T-helper 17 cell (primary cell): Measurements from ENCODE around the gene RAB27A. TPM values are rescaled to one million over a fixed set of nuclear protein-coding genes. Genes with fewer than 3 reads are reported as not detected.
"Not testable (repeated sequence)": the region's sequence is repeated elsewhere in the genome, so short reads cannot be mapped to it uniquely, and the experiment has no call there.

Experiments used
- ATAC-seq: fragments of 150-1000 bp; cut with Tn5 transposase; 2 replicates; pipeline ENCODE4 v1.10.0; 2021; ENCODE audit warnings: mild to moderate bottlenecking, moderate library complexity
- DNase-seq, 3 donors: peaks; one replicate each; pipeline versions ENCODE4 v3.0.0 to v3.0.0-alpha.2; 2020 to 2021
- H3K9me3 ChIP-seq: one replicate; pipeline ENCODE4 v1.7.0; 2013; ENCODE audit warnings: low read length, mild to moderate bottlenecking; ENCODE audit not compliant: control insufficient read depth, poor library complexity, severe bottlenecking
- H3K27ac Mint-ChIP-seq: one replicate; pipeline ENCODE4 v1.8.0; 2022; ENCODE audit warnings: mild to moderate bottlenecking, moderate library complexity, mixed read lengths
- H3K27me3 Mint-ChIP-seq: one replicate; pipeline ENCODE4 v1.8.0; 2022; ENCODE audit warnings: mixed read lengths
- H3K36me3 Mint-ChIP-seq: one replicate; pipeline ENCODE4 v1.8.0; 2022; ENCODE audit warnings: low read depth, mixed read lengths
- H3K4me1 Mint-ChIP-seq: one replicate; pipeline ENCODE4 v1.8.0; 2022; ENCODE audit warnings: mild to moderate bottlenecking, mixed read lengths
- H3K4me3 Mint-ChIP-seq: one replicate; pipeline ENCODE4 v1.8.0; 2022; ENCODE audit warnings: mild to moderate bottlenecking, moderate library complexity, mixed read lengths
- total RNA-seq, 4 donors: library from RNA in 2 of 4; stranded (reverse) in 2 of 4; gene quantifications; one replicate each; pipeline ENCODE4 v1.2.3 and lab custom pipeline; 2022 to 2026

Gene RAB27A
- total RNA-seq, 2 donors from 2014 or later, result 27.1 to 31.4 TPM

- H3K9me3 ChIP-seq, result no peaks in the 10 kb centered on the region
- H3K36me3 Mint-ChIP-seq, result peaks cover 5% of the 10 kb centered on the region
- H3K27ac Mint-ChIP-seq, result peak overlapping the region; percentile 94
- DNase-seq (no peak), ATAC-seq (peak; percentile 37)
- no peaks in the 10 kb centered on the region for H3K27me3 Mint-ChIP-seq
- peaks cover 62% of the 10 kb centered on the region for H3K4me1 Mint-ChIP-seq
- H3K4me3 Mint-ChIP-seq, result peak overlapping the region; percentile 92
These were observed 34.5 kb downstream of the RAB27A start for GRCh38 chr15:55254916-55255679.

GRCh38 chr15:55253580-55253979 lies 36.0 kb downstream of the RAB27A start:
- H3K27ac Mint-ChIP-seq, result peak overlapping the region; percentile 93
- DNase-seq (no peak), ATAC-seq (no peak)
- peaks cover 56% of the 10 kb centered on the region for H3K4me1 Mint-ChIP-seq
- H3K36me3 Mint-ChIP-seq, result peaks cover 5% of the 10 kb centered on the region
- peak overlapping the region; percentile 53 for H3K4me3 Mint-ChIP-seq
- H3K9me3 ChIP-seq, result no peaks in the 10 kb centered on the region
- H3K27me3 Mint-ChIP-seq, result no peaks in the 10 kb centered on the region

- not testable (repeated sequence) for H3K27me3 Mint-ChIP-seq, H3K9me3 ChIP-seq, H3K36me3 Mint-ChIP-seq, ATAC-seq, H3K4me3 Mint-ChIP-seq, DNase-seq
- H3K4me1 Mint-ChIP-seq, result peaks cover 51% of the 10 kb centered on the region
- peak overlapping the region; percentile 93 for H3K27ac Mint-ChIP-seq
These were observed 37.4 kb downstream of the RAB27A start for GRCh38 chr15:55252201-55252600.

- no peaks in the 10 kb centered on the region for H3K27me3 Mint-ChIP-seq
- peak overlapping the region; percentile 49 for H3K4me3 Mint-ChIP-seq
- H3K4me1 Mint-ChIP-seq, result peaks cover 42% of the 10 kb centered on the region
- no peaks in the 10 kb centered on the region for H3K9me3 ChIP-seq
- peaks cover 3% of the 10 kb centered on the region for H3K36me3 Mint-ChIP-seq
- peak overlapping the region; percentile 65 for H3K27ac Mint-ChIP-seq
- DNase-seq (no peak), ATAC-seq (peak; percentile 67)
These were observed 38.7 kb downstream of the RAB27A start for GRCh38 chr15:55250941-55251340.

- Mint-ChIP-seq H3K4me3 (peak overlapping the region; percentile 49), H3K36me3 (peaks cover 3% of the 10 kb centered on the region), H3K27me3 (no peaks in the 10 kb centered on the region), H3K4me1 (peaks cover 36% of the 10 kb centered on the region), H3K27ac (peak overlapping the region; percentile 65)
- no peak for ATAC-seq
- no peak for DNase-seq
- no peaks in the 10 kb centered on the region for H3K9me3 ChIP-seq
These were observed 39.2 kb downstream of the RAB27A start for GRCh38 chr15:55250392-55250791.

GRCh38 chr15:55249885-55250284 lies 39.7 kb downstream of the RAB27A start:
- ATAC-seq, H3K27me3 Mint-ChIP-seq, DNase-seq, H3K4me3 Mint-ChIP-seq, H3K9me3 ChIP-seq, H3K36me3 Mint-ChIP-seq: not testable (repeated sequence)
- H3K4me1 Mint-ChIP-seq, result peaks cover 34% of the 10 kb centered on the region
- H3K27ac Mint-ChIP-seq, result peak overlapping the region; percentile 65

GRCh38 chr15:55248895-55249294 lies 40.7 kb downstream of the RAB27A start:
- Mint-ChIP-seq H3K27me3 (no peaks in the 10 kb centered on the region), H3K4me1 (peaks cover 31% of the 10 kb centered on the region), H3K4me3 (no peak overlapping the region), H3K36me3 (peaks cover 3% of the 10 kb centered on the region), H3K27ac (no peak overlapping the region)
- no peak for ATAC-seq
- DNase-seq, result no peak
- H3K9me3 ChIP-seq, result no peaks in the 10 kb centered on the region

- H3K4me1 Mint-ChIP-seq, result peaks cover 27% of the 10 kb centered on the region
- H3K36me3 Mint-ChIP-seq, result peaks cover 2% of the 10 kb centered on the region
- no peak overlapping the region for H3K27ac Mint-ChIP-seq
- H3K4me3 Mint-ChIP-seq, result no peak overlapping the region
- DNase-seq, result no peak
- ATAC-seq, result no peak
- no peaks in the 10 kb centered on the region for H3K27me3 Mint-ChIP-seq
- H3K9me3 ChIP-seq, result no peaks in the 10 kb centered on the region
These were observed 41.7 kb downstream of the RAB27A start for GRCh38 chr15:55247766-55248427.

- Mint-ChIP-seq H3K27ac (no peak overlapping the region), H3K4me3 (no peak overlapping the region), H3K36me3 (peaks cover 2% of the 10 kb centered on the region), H3K27me3 (no peaks in the 10 kb centered on the region), H3K4me1 (peaks cover 29% of the 10 kb centered on the region)
- H3K9me3 ChIP-seq, result no peaks in the 10 kb centered on the region
- DNase-seq (no peak), ATAC-seq (no peak)
These were observed 42.3 kb downstream of the RAB27A start for GRCh38 chr15:55247311-55247710.

- H3K27ac Mint-ChIP-seq, result no peak overlapping the region
- H3K27me3 Mint-ChIP-seq, result no peaks in the 10 kb centered on the region
- H3K4me1 Mint-ChIP-seq, result peaks cover 28% of the 10 kb centered on the region
- ATAC-seq (no peak), DNase-seq (no peak)
- no peaks in the 10 kb centered on the region for H3K9me3 ChIP-seq
- no peak overlapping the region for H3K4me3 Mint-ChIP-seq
- peaks cover 2% of the 10 kb centered on the region for H3K36me3 Mint-ChIP-seq
These were observed 43.0 kb downstream of the RAB27A start for GRCh38 chr15:55246567-55246966.

- peaks cover 25% of the 10 kb centered on the region for H3K4me1 Mint-ChIP-seq
- H3K36me3 Mint-ChIP-seq, result peaks cover 2% of the 10 kb centered on the region
- DNase-seq (no peak), ATAC-seq (no peak)
- H3K9me3 ChIP-seq, result no peaks in the 10 kb centered on the region
- no peak overlapping the region for H3K4me3 Mint-ChIP-seq
- H3K27ac Mint-ChIP-seq, result peak overlapping the region; percentile 49
- no peaks in the 10 kb centered on the region for H3K27me3 Mint-ChIP-seq
These were observed 44.6 kb downstream of the RAB27A start for GRCh38 chr15:55245059-55245458.

GRCh38 chr15:55241891-55242290 lies 47.7 kb downstream of the RAB27A start:
- Mint-ChIP-seq H3K27me3 (no peaks in the 10 kb centered on the region), H3K4me1 (peaks cover 21% of the 10 kb centered on the region), H3K4me3 (no peak overlapping the region), H3K36me3 (peaks cover 3% of the 10 kb centered on the region), H3K27ac (peak overlapping the region; percentile 27)
- no peak for DNase-seq
- no peaks in the 10 kb centered on the region for H3K9me3 ChIP-seq
- no peak for ATAC-seq

- Mint-ChIP-seq H3K4me3 (no peak overlapping the region), H3K4me1 (peaks cover 22% of the 10 kb centered on the region), H3K27ac (no peak overlapping the region), H3K36me3 (peaks cover 5% of the 10 kb centered on the region), H3K27me3 (no peaks in the 10 kb centered on the region)
- no peak for ATAC-seq
- DNase-seq, result no peak
- H3K9me3 ChIP-seq, result no peaks in the 10 kb centered on the region
These were observed 48.4 kb downstream of the RAB27A start for GRCh38 chr15:55241186-55241585.
